Medulla oblongata (tissue), 1 donor: ENCODE measurements around the gene DRAXIN.
A peak's percentile ranks its signal among the peaks of the same experiment; 100 is the strongest.

ENCODE experiments used
- DNase-seq: peaks from one replicate; pipeline ENCODE4 v3.0.0-alpha.2; 2015; ENCODE audit errors: extremely low spot score

DRAXIN gene

GRCh38 chr1:11691302-11691914, at the start of gene DRAXIN:
Gene DRAXIN, plus strand, starts transcription at chr1:11691710. Its CDS starts 14,549 bp downstream, at chr1:11706259.
- DNase-seq: no peak

- DNase-seq: no peak
Observed at GRCh38 chr1:11641776-11642305, 49.7 kb upstream of the DRAXIN start.

- DNase-seq: peak; percentile 82
Observed at GRCh38 chr1:11642418-11643017, 49.0 kb upstream of the DRAXIN start.

- DNase-seq: no peak
Observed at GRCh38 chr1:11643782-11644181, 47.7 kb upstream of the DRAXIN start.

- DNase-seq: no peak
Observed at GRCh38 chr1:11645270-11645669, 46.2 kb upstream of the DRAXIN start.

GRCh38 chr1:11645670-11646265, 45.7 kb upstream of the DRAXIN start:
- peak; percentile 93 for DNase-seq

GRCh38 chr1:11646317-11646716, 45.2 kb upstream of the DRAXIN start:
- no peak for DNase-seq

- DNase-seq: no peak
Observed at GRCh38 chr1:11647333-11647732, 44.2 kb upstream of the DRAXIN start.

- peak; percentile 98 for DNase-seq
Observed at GRCh38 chr1:11648039-11648438, 43.5 kb upstream of the DRAXIN start.

GRCh38 chr1:11648732-11649158, 42.8 kb upstream of the DRAXIN start:
- peak; percentile 33 for DNase-seq

- DNase-seq: no peak
Observed at GRCh38 chr1:11649237-11649623, 42.3 kb upstream of the DRAXIN start.

GRCh38 chr1:11649624-11650330, 41.7 kb upstream of the DRAXIN start:
- no peak for DNase-seq

- peak; percentile 72 for DNase-seq
Observed at GRCh38 chr1:11650331-11650991, 41.0 kb upstream of the DRAXIN start.

- no peak for DNase-seq
Observed at GRCh38 chr1:11651017-11651416, 40.5 kb upstream of the DRAXIN start.

- DNase-seq: no peak
Observed at GRCh38 chr1:11652203-11652780, 39.2 kb upstream of the DRAXIN start.

GRCh38 chr1:11653101-11653860, 38.2 kb upstream of the DRAXIN start:
- DNase-seq: no peak

- DNase-seq: no peak
Observed at GRCh38 chr1:11653861-11654136, 37.7 kb upstream of the DRAXIN start.

GRCh38 chr1:11654137-11654938, 37.2 kb upstream of the DRAXIN start, which contains the start of the genes FBXO2 and FBXO44:
Gene FBXO2, minus strand, starts transcription at chr1:11654429. Its CDS starts 89 bp downstream, at chr1:11654340.
Gene FBXO44, plus strand, starts transcription at chr1:11654877. Its CDS starts 959 bp downstream, at chr1:11655836.
- DNase-seq: peak; percentile 44

GRCh38 chr1:11654939-11655808, 36.3 kb upstream of the DRAXIN start:
- DNase-seq: no peak
